ENCODE measurements around the gene GGA3. TPM values are rescaled to one million over a fixed set of nuclear protein-coding genes. Genes with fewer than 3 reads are reported as not detected.
"Not testable (repeated sequence)": the region's sequence is repeated elsewhere in the genome, so short reads cannot be mapped to it uniquely, and the experiment has no call there.

Gene GGA3
- total and polyA plus RNA-seq, 8 donors, result 9.5 to 94.5 (median 27.2) TPM

- no peak for DNase-seq
- Histone ChIP-seq H3K4me3 (peak overlapping the region; percentile 67 to 97 (median 94)), H3K27ac (peak overlapping the region; percentile 87 to 95 (median 94)), H3K4me1 (peaks cover 24 to 58% (median 43%) of the 10 kb centered on the region in 4 donors), H3K27me3 (no peaks in the 10 kb centered on the region), H3K9me3 (no peaks in the 10 kb centered on the region), H3K36me3 (peaks cover 20 to 29% (median 27%) of the 10 kb centered on the region in 4 donors)
- intact Hi-C loops (cut with DNase I; ENCODE audit: low total_unique reads), result no loop called here
- TF ChIP-seq POLR2A (IDR thresholded peaks at IDR 0.05) (no peak), EP300 (IDR thresholded peaks at IDR 0.05) (no peak), POLR2AphosphoS5 (IDR thresholded peaks at IDR 0.05) (no peak)
- TF ChIP-seq, protein P1, sequence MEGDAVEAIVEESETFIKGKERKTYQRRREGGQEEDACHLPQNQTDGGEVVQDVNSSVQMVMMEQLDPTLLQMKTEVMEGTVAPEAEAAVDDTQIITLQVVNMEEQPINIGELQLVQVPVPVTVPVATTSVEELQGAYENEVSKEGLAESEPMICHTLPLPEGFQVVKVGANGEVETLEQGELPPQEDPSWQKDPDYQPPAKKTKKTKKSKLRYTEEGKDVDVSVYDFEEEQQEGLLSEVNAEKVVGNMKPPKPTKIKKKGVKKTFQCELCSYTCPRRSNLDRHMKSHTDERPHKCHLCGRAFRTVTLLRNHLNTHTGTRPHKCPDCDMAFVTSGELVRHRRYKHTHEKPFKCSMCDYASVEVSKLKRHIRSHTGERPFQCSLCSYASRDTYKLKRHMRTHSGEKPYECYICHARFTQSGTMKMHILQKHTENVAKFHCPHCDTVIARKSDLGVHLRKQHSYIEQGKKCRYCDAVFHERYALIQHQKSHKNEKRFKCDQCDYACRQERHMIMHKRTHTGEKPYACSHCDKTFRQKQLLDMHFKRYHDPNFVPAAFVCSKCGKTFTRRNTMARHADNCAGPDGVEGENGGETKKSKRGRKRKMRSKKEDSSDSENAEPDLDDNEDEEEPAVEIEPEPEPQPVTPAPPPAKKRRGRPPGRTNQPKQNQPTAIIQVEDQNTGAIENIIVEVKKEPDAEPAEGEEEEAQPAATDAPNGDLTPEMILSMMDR (IDR thresholded peaks at IDR 0.05), result no peak
- 1 to 3% (median 1%) methylated on average over 17 to 31 of the region's 31 CpGs for WGBS, 5 donors
Measured at GRCh38 chr17:75260641-75261335, 618 bp downstream of the GGA3 start.

DNA sequence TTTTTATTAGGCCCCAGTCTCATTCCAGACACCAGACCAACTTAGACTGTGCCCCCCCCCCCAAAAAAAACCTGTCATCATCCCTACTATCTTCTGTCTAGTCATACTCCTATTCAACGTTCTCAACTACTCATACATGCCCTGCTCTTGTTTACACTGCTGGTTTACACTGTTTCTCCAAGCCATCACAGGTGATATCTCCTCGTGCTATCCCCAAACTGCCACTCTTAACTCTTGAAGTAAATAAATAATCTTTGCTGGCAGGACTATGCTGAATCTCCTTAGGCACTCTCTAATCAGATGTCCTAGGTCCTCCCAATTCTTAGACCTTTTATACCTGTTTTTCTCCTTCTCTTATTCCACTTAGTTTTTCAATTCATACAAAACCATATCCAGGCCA lies 4.2 kb downstream of the GGA3 start:
- H3K9me3 ChIP-seq; intact Hi-C loops (cut with DNase I; ENCODE audit: low total_unique reads); H3K27ac ChIP-seq; DNase-seq; H3K4me3 ChIP-seq; H3K27me3 ChIP-seq; H3K36me3 ChIP-seq: not testable (repeated sequence)
- H3K4me1 ChIP-seq, result peaks cover 16 to 47% (median 38%) of the 10 kb centered on the region in 4 donors
- 24 to 38% (median 36%) methylated on average over 2 of the region's 2 CpGs for WGBS, 5 donors

- H3K9me3 ChIP-seq; intact Hi-C loops (cut with DNase I; ENCODE audit: low total_unique reads); H3K27me3 ChIP-seq; DNase-seq; H3K36me3 ChIP-seq; H3K4me3 ChIP-seq: not testable (repeated sequence)
- 42 to 56% (median 53%) methylated on average over 8 to 11 of the region's 11 CpGs for WGBS, 5 donors
- H3K27ac ChIP-seq, result peak overlapping the region in 1 of 5 donors; percentile 26
- peaks cover 15 to 54% (median 35%) of the 10 kb centered on the region in 4 donors for H3K4me1 ChIP-seq
Measured at GRCh38 chr17:75255954-75256698, 5.3 kb downstream of the GGA3 start.

DNA sequence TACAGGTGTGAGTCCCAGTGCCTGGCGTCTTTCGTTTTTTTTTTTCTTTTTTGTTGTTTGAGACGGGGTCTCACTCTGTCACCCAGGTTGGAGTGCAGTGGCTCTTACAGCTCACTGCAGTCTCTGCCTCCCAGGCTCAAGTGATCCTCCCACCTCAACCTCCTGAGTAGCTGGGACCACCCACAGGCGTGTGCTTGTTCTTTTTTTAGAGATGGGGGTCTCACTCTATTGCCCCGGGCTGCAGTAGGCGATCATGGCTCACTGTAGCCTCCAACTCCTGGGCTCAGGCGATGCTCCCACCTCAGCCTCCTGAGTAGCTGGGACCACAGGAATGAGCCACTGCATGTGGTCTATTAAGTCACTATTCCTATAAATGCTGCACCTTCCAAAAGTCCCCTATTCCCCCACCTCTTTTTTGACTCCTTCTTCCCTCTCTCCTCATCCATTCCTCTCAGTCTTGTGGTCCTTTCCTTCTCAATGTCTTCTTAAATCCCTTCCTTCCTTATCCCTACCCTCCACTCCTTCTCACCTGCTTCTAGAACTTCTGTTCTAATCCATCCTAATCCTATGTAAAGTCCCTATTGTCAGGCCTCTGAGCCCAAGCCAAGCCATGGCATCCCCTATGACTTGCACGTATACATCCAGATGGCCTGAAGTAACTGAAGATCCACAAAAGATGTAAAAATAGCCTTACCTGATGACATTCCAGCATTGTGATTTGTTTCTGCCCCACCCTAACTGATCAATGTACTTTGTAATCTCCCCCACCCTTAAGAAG lies 9.2 kb downstream of the GGA3 start:
- 86 to 94% (median 91%) methylated on average over 8 of the region's 8 CpGs for WGBS, 5 donors

More for the DNA sequence above, 9.2 kb downstream of the GGA3 start:
- H3K9me3 ChIP-seq, result no peaks in the 10 kb centered on the region
- intact Hi-C loops (cut with DNase I; ENCODE audit: low total_unique reads), result no loop called here
- H3K36me3 ChIP-seq, result peaks cover 0 to 16% (median 7%) of the 10 kb centered on the region in 4 donors
- H3K4me3 ChIP-seq, result no peak overlapping the region
- H3K27ac ChIP-seq, result no peak overlapping the region
- peaks cover 0 to 40% (median 9%) of the 10 kb centered on the region in 4 donors for H3K4me1 ChIP-seq
- no peaks in the 10 kb centered on the region for H3K27me3 ChIP-seq
- TF ChIP-seq, protein P1 (IDR thresholded peaks at IDR 0.05), result no peak
- no peak for TF ChIP-seq POLR2A (IDR thresholded peaks at IDR 0.05)
- no peak for TF ChIP-seq EP300 (IDR thresholded peaks at IDR 0.05)
- TF ChIP-seq POLR2AphosphoS5 (IDR thresholded peaks at IDR 0.05), result no peak
- DNase-seq, result no peak

Data from stomach (tissue), 9 donors.